Measurements from ENCODE around the gene MRPL34.

The MRPL34 gene

DNA sequence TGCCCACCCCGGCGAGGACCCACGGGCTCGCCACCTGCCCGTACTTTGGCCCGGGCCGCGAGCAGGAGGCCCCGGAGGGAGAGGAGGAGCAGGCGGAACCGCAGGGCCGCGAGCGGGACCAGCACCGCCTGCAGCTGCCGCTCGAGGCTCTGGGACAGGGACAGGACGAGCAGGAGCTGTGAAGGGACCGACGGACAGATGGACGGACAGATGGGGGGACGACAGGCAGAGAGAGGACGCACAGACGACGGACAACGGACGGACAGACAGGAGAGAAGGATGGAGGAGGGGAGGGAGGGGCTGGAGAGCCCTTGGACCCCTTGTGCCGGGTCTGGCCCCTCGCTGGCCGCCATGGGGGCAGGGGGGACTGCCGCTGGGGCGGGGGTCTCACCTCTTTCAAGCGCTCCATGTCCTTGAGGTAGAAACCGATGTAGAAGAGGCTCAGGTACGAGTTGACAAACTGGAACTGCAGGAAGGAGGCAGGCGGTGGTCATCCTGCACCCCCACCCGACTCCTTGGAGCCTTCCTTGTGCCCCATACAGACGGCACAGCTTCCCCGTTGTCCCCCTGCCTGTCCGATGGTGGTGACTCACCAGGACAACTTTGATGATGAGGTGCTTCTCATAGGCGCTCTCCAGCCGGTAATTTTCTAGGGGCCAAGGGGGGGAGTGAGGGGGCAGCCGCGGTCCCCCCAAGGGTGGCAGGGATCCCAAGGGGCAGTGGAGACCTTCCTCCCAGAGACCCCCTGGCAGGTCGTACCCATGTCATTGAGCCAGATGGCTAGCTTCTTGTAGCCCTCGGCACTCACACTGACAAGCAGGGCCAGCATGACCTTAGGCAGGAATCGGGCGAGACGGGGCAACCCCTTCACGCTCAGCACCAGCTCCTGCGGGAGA is 23.9 kb downstream of the MRPL34 start:
- no peak for DNase-seq

DNA sequence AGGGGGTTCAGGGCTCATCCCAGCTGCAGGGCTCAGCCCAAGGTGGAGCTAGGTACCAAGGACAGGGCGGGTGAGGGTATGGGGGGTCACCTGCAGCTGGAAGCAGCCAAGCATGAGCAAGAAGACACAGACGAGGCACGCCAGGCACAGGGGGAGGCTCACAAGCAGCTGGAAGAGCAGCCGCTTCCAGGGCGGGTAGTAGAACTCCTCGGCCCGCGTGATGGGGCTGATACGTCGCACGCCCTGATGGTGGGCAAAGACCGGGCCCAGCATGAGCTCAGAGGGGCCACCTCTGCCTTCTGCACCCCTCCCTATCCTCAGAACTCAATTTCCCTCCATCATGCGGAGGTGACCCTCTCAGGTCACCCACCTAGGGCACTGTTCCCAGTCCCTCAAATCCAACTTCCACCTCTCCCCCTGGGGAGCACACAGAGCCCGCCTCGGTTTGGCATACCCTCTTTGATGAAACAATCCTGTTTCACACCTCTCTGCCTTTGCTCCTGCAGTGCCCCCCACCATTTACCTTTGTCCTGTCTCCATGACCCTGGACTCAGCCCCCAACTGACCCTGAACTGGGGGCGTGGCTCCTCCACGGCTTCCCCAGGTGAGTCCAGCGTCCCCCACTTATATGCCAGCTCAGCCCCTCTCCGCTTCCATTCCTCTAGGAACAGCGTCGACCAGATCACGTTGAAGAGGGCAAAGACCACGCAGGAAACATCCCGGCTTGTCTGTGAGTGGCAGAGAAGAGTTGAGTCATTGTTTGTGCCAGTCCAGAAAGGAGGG is 24.8 kb downstream of the MRPL34 start:
- no peak for DNase-seq

- DNase-seq: no peak
Measured at GRCh38 chr19:17331045-17331558, 25.4 kb downstream of the MRPL34 start.

GRCh38 chr19:17332360-17332676 is 26.6 kb downstream of the MRPL34 start:
- no peak for DNase-seq

DNA sequence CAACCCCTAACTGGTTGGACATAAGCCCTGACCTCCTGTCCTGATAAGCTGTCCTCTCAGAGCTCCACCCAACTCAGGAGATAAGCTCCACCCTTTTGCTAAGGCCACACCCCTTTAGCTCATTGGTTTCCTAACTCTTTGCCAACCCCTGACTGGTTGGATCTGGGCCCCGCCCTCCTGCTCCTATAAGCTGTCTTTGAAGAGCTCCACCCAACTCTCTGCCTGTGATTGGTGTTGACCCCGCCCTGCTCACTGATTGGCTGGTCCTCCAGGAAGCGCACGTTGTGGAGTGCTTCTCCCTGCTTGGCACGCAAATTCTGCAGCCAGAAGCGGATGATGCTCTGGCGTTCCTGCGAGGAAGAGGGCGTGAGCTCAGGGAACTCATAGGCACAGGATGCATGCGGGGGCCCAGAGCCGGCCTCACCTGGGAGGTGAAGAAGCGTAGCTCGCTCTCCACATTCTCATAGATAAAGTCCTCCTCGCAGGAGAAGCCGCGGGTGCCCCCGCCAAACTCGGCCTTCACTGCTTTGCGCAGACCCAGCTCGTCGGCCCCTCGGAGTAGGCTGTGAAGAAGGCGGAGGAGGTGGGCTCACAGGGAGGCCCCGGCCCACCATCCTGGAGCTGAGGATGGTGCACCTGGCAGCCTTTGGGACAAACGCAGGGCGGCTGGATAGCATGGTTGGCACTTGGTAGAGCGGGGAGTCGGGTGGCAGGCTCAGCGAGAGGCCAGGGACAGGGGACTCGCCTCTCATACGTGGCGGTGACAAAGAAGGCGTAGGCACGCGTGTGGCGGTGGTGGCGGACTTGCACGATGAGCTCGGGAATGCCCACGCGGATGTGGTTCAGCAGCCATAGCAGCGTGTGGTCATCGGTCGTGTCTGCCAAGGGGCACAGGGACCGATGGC is 27.3 kb downstream of the MRPL34 start:
- peak; percentile 35 to 42 for DNase-seq

GRCh38 chr19:17333611-17334413 is 28.1 kb downstream of the MRPL34 start:
- peak; percentile 79 to 81 for DNase-seq

DNA sequence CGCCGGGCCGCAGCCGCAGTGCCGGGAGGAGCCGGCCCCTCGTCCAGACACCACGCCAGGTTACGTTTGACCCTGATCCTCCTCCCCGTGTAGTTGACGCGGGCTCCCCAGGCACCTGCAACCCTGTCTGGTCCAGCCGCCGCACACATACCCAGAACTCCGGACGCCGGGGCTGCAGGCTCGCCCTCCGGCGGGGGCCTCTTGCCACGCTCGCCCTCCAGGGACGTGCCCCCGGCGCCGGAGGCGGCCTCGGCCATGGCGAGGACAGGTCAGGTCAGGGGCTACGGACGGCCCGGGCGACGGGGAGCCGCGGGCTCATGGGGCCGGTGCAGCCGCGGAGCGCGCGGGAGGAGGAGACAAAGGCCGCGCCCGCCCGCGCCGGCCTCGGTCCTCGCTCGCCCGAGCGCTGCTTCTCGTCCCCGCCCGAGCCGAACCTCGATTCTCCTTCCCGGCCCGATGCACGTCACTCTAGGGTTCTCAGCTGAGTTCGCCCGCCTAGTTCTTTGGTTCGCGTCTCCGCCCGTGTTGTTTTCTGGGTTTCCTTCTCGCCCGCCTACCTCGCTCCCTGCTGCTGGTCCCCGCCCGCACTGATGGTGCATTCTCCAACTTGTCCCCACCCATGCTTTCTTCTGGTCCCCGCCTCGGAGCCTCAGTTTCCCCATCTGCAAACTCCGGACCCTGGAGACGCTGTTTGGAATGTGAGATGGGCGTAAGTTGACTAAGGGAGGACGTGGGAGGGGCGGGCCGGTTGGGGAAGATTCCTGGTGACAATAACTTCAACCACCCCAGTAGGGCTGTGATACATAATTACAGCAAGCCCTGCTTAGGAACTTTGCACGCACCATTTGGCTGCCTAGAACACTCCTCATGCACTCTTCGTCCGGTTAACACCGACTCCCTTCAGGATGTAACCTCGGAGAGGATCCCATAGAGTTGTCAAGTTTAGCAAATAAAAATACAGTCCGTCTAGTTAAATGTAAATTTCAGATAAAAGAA is 29.0 kb downstream of the MRPL34 start, which contains the start of gene ANO8:
ANO8 (minus strand) TSS at position 442 of the 996 bp plus-strand sequence; CDS start at position 257, 185 bp downstream.
- DNase-seq: peak; percentile 97 to 98

DNA sequence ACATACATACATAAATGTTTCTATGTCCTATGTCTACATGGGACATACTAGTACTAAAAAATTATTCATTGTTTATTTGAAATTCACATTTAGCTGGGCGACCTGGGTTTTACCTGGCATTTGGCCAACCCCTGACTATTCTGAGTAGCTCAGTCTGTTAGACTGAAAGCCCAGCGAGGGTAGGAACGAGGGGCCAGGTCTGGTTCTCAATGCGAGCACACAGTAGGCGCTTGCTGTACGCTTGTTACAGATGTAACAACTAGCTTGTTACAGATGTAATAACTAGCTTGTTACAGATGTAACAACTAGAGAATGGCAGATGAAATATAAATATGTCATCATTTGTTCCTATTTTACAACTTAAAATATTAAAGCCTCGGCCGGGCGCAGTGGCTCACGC is 29.9 kb downstream of the MRPL34 start:
- no peak for DNase-seq

DNA sequence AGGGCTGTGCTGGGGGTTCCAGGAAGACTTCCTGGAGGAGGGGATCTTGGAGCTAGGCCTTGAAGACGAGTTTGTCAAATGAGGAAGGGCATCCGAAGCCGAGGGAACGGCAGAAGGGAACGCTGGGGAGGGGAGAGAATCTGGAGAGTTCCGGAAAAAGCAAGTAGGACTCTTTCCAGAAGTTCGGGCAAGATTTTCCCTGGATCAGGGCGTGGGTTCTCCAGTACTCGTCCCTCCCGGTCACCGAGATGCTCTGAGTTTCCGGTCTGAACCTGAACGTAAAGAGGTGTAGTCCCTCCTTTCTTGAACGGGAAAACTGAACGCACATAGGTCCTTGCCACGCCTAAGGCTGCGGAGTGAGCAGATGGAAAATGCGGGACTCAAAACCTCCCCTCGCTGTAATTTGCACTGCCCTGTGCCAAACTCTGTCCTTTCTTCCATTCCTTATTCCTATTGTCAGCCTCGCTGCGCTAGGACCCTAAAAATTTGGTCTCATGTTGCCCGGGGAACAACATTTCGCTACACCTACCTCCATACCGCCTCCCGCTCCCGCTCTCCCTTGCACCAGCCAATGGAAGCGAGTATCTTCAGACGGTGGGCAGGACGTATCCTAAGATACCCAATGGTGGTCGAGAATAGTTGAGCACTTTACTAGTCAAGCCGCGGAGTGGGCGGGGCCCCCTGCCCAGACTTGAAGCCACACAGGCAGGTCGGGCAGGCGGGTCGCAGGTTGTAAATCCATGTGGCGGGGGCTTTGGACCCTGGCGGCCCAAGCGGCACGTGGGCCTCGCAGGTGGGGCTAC is 31.4 kb downstream of the MRPL34 start, which contains the start of gene GTPBP3:
GTPBP3 (plus strand) TSS at position 682 of the 803 bp plus-strand sequence; CDS start at position 741, 59 bp downstream.
- DNase-seq: peak; percentile 97 to 98

- peak; percentile 41 to 67 for DNase-seq
Measured at GRCh38 chr19:17337675-17338432, 32.2 kb downstream of the MRPL34 start.

DNA sequence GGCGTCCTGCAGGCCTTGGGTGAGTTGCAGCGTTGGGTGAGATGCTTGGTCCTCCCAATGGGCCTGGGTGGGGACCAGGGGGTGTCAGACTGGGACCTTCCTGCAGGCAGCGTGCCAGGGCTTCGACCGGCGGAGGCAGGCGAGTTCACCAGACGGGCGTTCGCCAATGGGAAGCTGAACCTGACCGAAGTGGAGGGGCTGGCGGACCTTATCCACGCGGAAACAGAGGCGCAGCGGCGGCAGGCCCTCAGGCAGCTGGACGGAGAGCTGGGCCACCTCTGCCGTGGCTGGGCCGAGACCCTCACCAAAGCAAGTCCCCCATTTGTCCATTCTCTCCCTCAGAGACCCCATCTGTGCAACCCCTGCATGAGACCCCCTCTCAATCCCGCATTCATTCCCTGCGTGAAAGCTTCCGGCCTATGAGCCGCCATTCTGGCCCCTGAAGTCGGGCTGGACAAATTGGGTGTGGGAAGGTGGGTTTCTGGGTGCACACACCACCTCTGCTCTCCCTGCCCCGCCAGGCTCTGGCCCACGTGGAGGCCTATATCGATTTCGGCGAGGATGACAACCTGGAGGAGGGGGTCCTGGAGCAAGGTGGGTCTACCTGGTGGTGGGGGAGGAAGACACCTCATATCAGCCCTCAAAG is 32.9 kb downstream of the MRPL34 start:
- DNase-seq: no peak

DNA sequence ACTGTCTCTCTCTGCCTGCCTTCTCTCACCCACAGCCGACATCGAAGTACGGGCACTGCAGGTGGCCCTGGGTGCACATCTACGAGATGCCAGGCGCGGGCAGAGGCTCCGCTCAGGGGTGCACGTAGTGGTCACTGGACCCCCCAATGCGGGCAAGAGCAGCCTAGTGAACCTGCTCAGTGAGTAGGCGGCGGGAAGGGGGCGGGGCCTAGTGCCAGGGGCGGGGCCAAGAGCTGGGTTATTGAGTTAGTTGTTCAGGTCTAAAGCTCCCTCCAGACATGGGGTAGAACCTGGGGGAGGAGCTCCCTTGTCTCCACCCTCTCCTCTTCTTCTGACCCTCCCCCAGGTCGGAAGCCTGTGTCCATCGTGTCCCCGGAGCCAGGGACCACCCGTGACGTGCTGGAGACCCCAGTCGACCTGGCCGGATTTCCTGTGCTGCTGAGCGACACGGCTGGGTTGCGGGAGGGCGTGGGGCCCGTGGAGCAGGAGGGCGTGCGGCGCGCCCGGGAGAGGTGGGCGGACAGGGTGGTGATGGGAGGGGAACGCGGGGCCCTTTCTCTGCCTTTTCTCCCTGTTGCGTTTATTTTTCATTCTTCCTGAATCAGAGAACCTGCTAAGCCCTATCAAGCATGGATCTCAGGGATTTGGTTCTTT is 33.5 kb downstream of the MRPL34 start:
- DNase-seq: peak; percentile 54 to 72

GRCh38 chr19:17340302-17340870 is 34.7 kb downstream of the MRPL34 start:
- no peak for DNase-seq

GRCh38 chr19:17340871-17341357 is 35.2 kb downstream of the MRPL34 start:
- DNase-seq: no peak

DNA sequence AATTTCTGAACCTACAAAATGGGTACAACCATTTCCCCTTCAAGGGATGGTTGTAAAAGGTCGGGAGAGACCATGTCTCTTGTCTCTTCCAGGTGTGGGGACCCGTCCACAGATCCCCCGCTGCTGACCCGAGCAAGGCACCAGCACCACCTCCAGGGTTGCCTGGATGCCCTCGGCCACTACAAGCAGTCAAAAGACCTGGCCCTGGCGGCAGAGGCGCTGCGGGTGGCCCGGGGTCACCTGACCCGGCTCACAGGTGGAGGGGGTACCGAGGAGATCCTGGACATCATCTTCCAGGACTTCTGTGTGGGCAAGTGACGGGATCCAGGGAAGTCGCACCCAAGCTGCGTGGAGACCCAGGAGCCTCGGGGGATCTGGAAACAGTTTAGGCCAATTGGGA is 35.7 kb downstream of the MRPL34 start:
- no peak for DNase-seq

- DNase-seq: no peak
Measured at GRCh38 chr19:17341845-17342244, 36.2 kb downstream of the MRPL34 start.

DNA sequence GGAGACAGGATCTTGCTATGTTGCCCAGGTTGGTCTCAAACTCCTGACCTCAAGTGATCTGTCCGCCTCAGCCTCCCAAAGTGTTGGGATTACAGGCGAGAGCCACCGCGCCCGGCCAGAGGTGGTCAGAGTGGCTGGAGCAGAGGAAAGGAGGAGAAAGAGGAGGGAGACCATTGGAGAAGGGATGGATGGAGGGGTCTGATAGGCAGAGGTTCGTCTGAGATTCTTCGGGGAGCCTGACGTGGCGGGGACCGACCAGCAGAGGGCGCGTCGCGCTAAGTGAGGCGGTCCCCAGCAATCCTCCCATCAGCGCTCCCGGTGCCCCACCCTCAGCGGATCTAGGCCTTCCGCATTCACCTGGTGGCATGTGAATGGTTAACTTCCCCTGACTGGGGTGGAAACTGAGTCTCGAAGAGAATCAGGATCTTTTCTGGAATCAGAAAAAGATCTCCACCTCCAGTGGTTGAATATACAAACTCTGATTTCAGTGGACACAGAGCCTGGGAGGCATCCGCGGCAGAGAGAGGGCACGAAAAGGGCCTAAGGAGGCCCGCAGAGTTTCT is 40.5 kb downstream of the MRPL34 start:
- DNase-seq: peak; percentile 85 to 88
